ENCODE data around the gene BIRC2. TPM values are rescaled to one million over a fixed set of nuclear protein-coding genes. Genes with fewer than 3 reads are reported as not detected.

The BIRC2 gene
- total and polyA plus RNA-seq, 3 experiments from 2014 or later: 35.2 to 42.8 (median 40.3) TPM

DNA sequence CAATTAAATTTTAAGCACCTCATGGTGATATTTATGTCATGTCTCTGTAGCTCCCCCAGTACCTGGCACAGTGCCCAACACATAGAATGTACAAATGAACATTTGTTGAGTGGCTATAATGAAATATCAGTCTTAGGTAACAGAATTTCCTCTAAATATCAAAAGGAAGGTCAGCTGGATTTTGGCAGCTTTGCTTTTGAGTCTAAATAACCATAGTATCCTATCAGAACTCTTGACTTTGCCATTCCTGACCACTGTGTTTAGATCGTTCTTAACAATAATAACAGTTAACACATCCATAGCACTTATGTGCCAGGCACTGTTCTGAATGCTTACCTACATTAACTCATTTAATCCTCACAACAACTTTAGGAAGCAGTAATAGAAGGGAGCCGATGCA lies 79.0 kb downstream of the BIRC2 start:
- no peak for DNase-seq
- H3K4me1 Mint-ChIP-seq: peaks cover 74 to 92% (median 90%) of the 10 kb centered on the region in 3 donors
- CTCF ChIA-PET: interaction anchor here (1.0 to 1.3 kb wide), 4 partner anchors 26 to 84 kb away, joined by 3 to 4 read pairs (median 4); no protein-coding TSS in a partner anchor
- Histone ChIP-seq H3K27me3 (ENCODE audit: insufficient read depth, low read length, poor library complexity, severe bottlenecking) (no peaks in the 10 kb centered on the region), H3K4me3 (ENCODE audit: low read length) (no peak overlapping the region), H3K36me3 (ENCODE audit: insufficient read depth, low read length) (no peaks in the 10 kb centered on the region), H3K9me3 (ENCODE audit: low read length) (no peaks in the 10 kb centered on the region), H3K4me1 (ENCODE audit: insufficient read depth, low read length) (peaks cover 60% of the 10 kb centered on the region), H3K27ac (ENCODE audit: low read depth, low read length) (no peak overlapping the region)
- no peaks in the 10 kb centered on the region for H3K27me3 Mint-ChIP-seq
- H3K9me3 Mint-ChIP-seq: no peaks in the 10 kb centered on the region
- H3K36me3 Mint-ChIP-seq: peaks cover 0 to 46% (median 19%) of the 10 kb centered on the region in 3 donors
- no peak overlapping the region for H3K4me3 Mint-ChIP-seq
- POLR2A ChIA-PET: no interaction called here
- H3K27ac Mint-ChIP-seq: peak overlapping the region in 6 of 8 donors; percentile 11 to 81 (median 39)

GRCh38 chr11:102426570-102426969 lies 79.6 kb downstream of the BIRC2 start:
- CTCF ChIA-PET: interaction anchor here (1.0 to 1.3 kb wide), 4 partner anchors 25 to 84 kb away, joined by 3 to 4 read pairs (median 4); no protein-coding TSS in a partner anchor
- Histone ChIP-seq H3K4me3 (ENCODE audit: low read length) (no peak overlapping the region), H3K36me3 (ENCODE audit: insufficient read depth, low read length) (no peaks in the 10 kb centered on the region), H3K9me3 (ENCODE audit: low read length) (no peaks in the 10 kb centered on the region), H3K27ac (ENCODE audit: low read depth, low read length) (no peak overlapping the region), H3K4me1 (ENCODE audit: insufficient read depth, low read length) (peaks cover 60% of the 10 kb centered on the region), H3K27me3 (ENCODE audit: insufficient read depth, low read length, poor library complexity, severe bottlenecking) (no peaks in the 10 kb centered on the region)
- no peaks in the 10 kb centered on the region for H3K27me3 Mint-ChIP-seq
- POLR2A ChIA-PET: no interaction called here
- no peak for DNase-seq
- H3K27ac Mint-ChIP-seq: no peak overlapping the region
- H3K4me3 Mint-ChIP-seq: no peak overlapping the region
- H3K36me3 Mint-ChIP-seq: peaks cover 0 to 50% (median 20%) of the 10 kb centered on the region in 3 donors
- peaks cover 72 to 90% (median 90%) of the 10 kb centered on the region in 3 donors for H3K4me1 Mint-ChIP-seq
- no peaks in the 10 kb centered on the region for H3K9me3 Mint-ChIP-seq

GRCh38 chr11:102427068-102427467 lies 80.1 kb downstream of the BIRC2 start:
- CTCF ChIA-PET: interaction anchor here (1.1 kb wide), 1 partner anchor 37 kb away, joined by 3 read pairs; no protein-coding TSS in a partner anchor
- Histone ChIP-seq H3K4me3 (ENCODE audit: low read length) (no peak overlapping the region), H3K36me3 (ENCODE audit: insufficient read depth, low read length) (no peaks in the 10 kb centered on the region), H3K4me1 (ENCODE audit: insufficient read depth, low read length) (peaks cover 56% of the 10 kb centered on the region), H3K9me3 (ENCODE audit: low read length) (no peaks in the 10 kb centered on the region), H3K27me3 (ENCODE audit: insufficient read depth, low read length, poor library complexity, severe bottlenecking) (no peaks in the 10 kb centered on the region), H3K27ac (ENCODE audit: low read depth, low read length) (no peak overlapping the region)
- POLR2A ChIA-PET: interaction anchor here (0.7 kb wide), 1 partner anchor 13 kb away, joined by 3 read pairs; no protein-coding TSS in a partner anchor
- peak overlapping the region in 6 of 8 donors; percentile 2 to 90 (median 81) for H3K27ac Mint-ChIP-seq
- H3K9me3 Mint-ChIP-seq: peaks cover 0 to 2% (median 2%) of the 10 kb centered on the region in 5 donors
- peaks cover 3 to 55% (median 24%) of the 10 kb centered on the region in 3 donors for H3K36me3 Mint-ChIP-seq
- H3K4me1 Mint-ChIP-seq: peaks cover 72 to 90% (median 90%) of the 10 kb centered on the region in 3 donors
- no peaks in the 10 kb centered on the region for H3K27me3 Mint-ChIP-seq
- no peak for DNase-seq
- H3K4me3 Mint-ChIP-seq: no peak overlapping the region

Other genes starting within 250 kb of the BIRC2 start
- under 1 TPM; 0.20 to 0.42 TPM for gene YAP1, start 236.8 kb upstream of the BIRC2 start, total RNA-seq
- 0.12 TPM for gene YAP1, start 236.8 kb upstream of the BIRC2 start, polyA plus RNA-seq
- 100 to 1,000 TPM; 191 to 199 TPM for gene BIRC3, start 29.7 kb upstream of the BIRC2 start, total RNA-seq
- gene BIRC3, start 29.7 kb upstream of the BIRC2 start, polyA plus RNA-seq: 36.7 TPM
- 100 to 1,000 TPM; 257 to 259 TPM for gene TMEM123, start 105.6 kb downstream of the BIRC2 start, total RNA-seq
- gene TMEM123, start 105.6 kb downstream of the BIRC2 start, polyA plus RNA-seq: 491 TPM
- not detected for gene MMP7, start 183.5 kb downstream of the BIRC2 start, total RNA-seq
- gene MMP7, start 183.5 kb downstream of the BIRC2 start, polyA plus RNA-seq: not detected

All from CD8-positive, alpha-beta memory T cell (primary cell).